ENCODE results near the gene DLG2. TPM values are rescaled to one million over a fixed set of nuclear protein-coding genes. Genes with fewer than 3 reads are reported as not detected.

The DLG2 gene
- total RNA-seq, 1 donor from 2014 or later: 6.3 TPM

DNA sequence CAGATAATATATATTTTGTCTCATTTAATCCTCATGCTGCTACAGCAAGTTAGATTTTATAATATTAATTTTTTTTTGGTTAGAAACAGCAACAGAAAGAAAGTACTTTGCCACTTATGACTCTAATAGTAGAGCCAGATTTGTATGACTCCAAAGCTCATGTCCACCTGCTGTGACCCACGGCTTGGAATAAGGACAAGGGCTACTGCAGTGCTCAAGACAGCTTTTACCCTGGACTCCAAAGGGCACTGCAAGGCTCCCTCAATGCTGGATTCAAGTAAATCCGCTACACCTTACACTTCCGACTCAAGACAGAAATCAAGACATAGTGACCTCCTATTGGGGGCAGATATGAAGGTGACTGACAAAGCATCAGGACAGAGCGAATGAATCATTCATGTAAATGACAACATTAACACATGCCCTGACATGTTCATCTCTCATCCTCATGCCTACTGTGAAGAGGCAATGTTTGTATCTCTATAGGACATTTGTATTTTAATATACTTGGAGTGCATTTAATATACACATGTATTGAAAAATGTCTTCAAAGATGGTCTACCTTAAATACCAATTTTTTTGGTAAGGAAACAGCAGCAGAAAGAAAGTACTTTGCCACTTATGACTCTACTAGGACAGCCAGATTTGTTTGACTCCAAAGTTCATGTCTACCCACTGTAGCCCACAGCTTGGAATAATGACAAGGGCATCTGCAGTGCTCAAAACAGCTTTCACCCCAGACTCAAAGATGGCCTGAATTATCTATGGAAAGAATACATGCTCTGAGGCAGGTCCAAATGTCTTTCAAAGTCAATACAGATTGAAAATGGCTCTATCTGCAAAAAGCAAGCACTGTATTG lies 1965.4 kb downstream of the DLG2 start:
- ATAC-seq: no peak

- no peak for ATAC-seq
These were observed 1967.7 kb downstream of the DLG2 start for GRCh38 chr11:83659466-83659865.

DNA sequence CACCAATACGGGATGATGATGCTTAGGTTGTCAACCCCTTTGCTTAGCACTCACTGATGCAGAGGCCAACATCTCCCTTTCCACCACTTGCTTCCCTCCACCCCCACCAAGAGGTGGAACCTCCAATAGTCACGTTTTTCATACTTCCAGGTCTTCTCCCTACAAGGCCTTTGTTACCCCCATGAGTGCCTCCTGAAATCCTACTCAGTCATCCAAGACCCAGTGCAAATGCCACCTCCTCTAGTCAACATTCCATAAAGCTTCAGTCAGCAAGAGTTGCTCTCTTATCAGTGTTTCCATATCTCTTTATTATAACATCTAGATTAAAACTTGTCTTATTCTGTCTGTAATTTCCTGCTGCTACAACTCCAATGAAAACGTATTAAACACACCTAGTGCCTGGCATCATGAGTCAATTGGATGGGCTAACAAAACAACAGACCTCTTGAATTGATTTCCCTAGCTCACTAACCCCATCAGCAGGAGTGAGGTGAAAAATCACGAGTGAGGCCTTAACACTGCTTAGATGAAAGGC lies 1970.3 kb downstream of the DLG2 start:
- ATAC-seq: no peak

GRCh38 chr11:83655976-83656375 lies 1971.2 kb downstream of the DLG2 start:
- ATAC-seq: no peak

- no peak for ATAC-seq
These were observed 1977.7 kb downstream of the DLG2 start for GRCh38 chr11:83649528-83649855.

DNA sequence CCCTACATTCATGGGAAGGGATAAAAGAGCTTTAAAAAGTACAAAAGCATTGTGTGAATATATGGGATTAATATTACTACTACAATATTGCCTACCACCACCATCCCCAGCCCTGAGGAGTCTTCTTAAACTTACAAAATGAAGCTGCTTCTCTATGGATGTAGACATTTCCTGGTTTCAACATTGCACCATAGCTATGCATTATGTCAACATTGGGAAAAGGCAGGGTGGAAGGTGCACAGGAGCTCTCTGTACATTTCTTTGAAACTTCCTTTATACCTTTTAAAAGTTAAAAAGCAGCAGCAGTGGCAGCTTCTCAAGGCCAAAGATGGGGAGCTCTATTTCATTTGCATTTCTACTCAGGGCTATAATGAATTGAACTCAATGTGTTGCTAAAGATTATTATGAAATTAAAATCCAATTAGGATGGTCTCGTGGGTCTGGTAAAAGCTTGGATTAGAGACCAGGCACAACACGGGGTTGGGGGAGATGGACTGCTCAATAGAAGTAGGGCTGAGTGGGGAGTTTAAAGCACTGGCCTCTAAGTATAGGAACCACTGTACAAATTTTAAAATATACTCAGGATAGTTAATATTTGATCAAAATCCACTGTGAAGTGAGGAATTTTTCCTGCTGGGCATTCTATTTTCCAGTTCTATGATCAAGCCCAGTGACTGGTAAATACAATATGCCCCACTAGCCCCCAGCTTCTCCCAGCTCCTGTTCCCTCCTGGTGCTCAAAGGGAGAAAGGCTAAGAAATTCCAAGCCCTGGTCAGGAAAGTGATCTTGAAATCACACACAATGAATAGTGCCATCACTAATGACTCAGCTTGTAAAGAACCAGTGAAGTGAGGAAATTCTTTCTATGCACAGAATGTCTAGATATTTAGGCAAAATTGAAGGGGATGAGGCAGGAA lies 1978.3 kb downstream of the DLG2 start:
- ATAC-seq: no peak

DNA sequence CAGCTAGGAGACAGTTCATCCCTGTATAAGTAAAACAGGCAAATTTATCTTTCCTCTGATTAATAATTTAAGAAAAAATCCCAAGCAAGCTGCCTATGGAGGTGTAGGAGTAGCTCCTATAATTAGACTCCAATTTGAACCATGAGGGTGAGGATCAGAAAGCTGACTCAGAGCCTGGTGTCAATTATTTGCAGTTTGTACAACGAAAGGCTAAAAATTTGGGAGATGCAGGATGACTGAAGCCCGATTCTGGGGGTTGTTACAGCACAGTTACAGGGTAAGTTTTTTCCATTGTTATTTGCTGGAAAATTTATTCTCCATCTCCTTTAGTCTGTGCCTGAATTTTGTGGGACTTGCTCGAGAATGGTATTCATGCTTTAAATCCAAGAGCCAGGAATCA lies 1981.6 kb downstream of the DLG2 start:
- ATAC-seq: no peak

DNA sequence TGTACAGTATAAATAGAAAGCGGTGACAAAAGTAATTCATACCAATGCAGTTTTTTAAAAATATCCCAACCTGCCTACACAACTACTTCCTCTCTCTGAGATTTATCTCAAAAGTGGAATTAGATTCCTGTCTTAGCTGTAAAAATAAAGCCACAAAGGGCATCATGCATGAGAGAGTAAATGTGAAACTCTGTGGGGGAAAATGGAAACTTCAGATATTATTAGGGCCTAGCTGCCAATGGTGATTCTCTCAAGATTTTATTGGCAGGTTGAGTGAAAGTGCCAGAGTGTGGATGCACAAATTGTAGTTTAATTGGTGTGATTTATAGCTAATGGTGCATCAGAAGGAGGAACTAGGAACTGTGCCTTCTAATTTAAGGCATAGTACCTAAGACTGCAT lies 1984.0 kb downstream of the DLG2 start:
- no peak for ATAC-seq

DNA sequence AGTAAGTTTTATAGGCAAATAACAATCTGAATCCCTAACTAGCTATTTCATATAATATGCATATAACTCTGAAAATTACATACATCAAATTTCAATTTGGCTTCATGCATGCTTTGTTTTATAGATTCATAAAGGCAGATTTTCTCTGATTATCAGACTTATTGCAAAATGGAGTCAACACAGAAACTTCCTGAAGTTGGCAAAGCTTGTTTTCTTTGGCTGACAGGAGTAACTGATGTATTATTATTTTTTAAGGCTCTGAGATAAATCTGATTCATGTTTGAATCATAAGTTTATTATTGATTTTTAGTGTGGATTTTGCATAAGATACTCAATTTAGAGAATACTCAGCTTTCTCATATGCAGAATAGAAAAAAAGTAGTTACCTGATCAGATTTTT lies 1984.6 kb downstream of the DLG2 start:
- ATAC-seq: no peak

DNA sequence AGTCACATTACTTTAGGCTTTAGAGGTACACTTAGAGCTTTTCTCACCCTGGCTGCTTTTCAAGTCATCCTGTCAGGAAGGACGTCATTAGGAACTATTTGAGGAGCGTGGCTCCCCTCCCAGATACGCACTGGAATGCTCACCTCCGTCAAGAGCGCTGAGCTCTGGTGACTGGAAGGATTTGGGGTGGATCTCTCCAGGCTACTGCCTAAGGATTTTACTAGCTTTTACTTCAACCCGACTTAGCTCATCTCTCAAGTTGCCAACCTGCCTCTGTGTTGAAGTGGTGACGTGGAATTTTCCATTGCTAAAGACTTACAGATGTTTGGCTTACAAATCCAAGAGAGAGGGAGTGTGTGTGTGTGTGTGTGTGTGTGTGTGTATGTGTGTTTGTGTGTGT lies 1985.6 kb downstream of the DLG2 start:
- ATAC-seq: no peak

- no peak for ATAC-seq
These were observed 1987.0 kb downstream of the DLG2 start for GRCh38 chr11:83639995-83640758.

DNA sequence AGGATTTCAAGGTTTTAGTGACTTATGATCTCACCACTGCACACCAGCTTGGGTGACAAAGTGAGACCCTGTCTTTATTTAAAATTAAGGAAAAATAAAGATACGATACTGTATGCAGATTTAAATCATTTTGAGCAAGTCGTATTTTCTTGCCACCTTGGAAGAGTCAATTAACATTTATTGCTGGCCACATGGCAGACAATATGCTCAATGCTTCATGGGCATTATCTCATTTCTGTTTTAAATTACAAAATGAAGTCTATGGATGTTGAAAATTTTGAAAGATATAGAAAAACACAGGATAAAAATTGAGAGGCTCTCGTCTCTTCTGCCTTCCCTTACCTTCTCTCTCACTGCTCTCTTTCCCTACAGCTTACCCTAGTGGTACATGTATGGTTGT lies 1992.0 kb downstream of the DLG2 start:
- no peak for ATAC-seq

GRCh38 chr11:83630211-83630610 lies 1996.9 kb downstream of the DLG2 start:
- ATAC-seq: no peak

DNA sequence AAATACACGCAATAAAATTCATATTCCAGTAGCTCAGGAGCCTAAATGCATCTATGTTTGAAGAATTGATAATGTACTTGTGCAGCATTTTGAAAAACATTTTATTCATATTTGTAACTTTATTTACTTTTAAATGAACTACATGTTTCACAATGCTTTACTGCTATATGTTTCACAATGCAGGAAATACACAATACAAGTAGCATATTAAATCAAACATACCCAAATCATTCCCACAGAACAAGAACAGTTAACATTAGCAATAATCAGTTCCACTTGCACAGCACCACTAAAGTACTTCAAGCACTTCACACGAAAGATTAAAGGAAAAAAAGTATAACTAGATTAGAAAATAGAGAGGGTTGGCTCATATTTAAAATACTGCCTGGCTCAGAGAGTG lies 1997.4 kb downstream of the DLG2 start:
- no peak for ATAC-seq

DNA sequence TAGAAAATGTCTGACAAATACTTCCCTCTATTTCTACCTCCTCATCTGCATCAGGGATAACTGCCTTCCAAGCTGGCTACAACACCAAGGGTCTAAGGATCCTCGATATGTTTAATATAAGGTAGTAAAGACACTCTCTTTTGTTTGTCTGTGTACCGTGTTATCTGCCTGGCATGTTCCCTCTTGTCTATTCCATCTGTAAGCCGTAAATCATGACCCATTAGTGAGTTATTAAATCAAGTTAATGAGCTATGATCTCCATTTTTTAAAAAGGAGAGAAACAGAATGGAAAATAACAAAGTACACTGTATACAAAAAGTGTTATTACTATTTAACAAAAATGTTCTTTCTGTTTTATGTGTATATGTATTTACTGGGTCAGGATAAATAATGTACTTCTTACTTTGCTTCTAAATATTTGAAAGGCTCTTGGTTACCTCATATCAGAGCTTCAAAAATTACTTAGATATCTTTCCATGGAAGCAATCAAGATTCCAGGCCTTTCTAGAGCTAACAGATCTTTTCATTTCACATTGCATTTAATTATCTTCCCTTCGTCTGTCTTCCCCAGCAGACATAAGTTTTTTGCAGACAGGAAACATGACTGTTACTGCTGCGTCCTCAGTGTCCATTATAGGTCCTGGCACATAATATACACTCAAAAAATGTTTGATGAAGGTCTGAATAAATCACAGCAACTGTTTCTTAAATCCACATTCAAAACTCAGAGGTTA lies 1998.4 kb downstream of the DLG2 start:
- ATAC-seq: no peak

DNA sequence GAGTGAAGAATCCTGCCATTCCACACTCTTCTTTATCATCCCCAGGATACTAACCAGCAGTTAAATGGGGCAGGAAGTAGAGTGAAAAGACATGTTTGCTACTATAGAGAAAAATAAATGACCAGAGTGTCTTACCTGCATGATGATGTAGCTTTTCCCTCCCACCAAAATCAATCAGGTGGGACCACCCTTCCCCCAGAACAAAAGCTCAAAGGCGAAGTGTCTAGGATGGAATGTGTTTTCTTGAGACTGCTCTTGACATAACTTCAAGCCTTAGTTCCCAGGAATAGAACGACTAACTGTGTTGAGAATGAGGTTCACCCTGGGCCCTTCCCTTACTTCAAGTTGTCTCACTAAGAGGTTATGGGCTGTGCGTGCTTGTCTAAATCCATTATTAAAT lies 2001.8 kb downstream of the DLG2 start:
- ATAC-seq: no peak

DNA sequence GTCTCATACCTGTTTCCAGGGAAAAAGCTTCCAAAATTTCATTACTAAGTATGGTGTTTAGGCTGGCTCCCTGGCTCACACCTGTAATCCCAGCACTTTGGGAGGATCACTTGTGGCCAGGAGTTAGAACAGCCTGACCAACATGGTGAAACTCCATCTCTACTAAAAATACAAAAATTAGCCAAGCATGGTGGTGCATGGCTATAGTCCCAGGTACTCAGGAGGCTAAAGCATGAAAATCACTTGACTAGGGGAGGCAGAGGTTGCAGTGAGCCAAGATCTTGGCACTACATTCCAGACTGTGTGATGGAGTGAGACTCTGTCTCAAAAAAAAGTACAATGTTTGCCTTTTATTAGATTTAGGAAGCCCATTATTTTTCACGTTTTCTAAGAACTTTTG lies 2009.5 kb downstream of the DLG2 start:
- ATAC-seq: no peak

GRCh38 chr11:83613767-83614121 lies 2013.4 kb downstream of the DLG2 start:
- ATAC-seq: no peak

GRCh38 chr11:83612891-83613766 lies 2014.0 kb downstream of the DLG2 start:
- no peak for ATAC-seq

DNA sequence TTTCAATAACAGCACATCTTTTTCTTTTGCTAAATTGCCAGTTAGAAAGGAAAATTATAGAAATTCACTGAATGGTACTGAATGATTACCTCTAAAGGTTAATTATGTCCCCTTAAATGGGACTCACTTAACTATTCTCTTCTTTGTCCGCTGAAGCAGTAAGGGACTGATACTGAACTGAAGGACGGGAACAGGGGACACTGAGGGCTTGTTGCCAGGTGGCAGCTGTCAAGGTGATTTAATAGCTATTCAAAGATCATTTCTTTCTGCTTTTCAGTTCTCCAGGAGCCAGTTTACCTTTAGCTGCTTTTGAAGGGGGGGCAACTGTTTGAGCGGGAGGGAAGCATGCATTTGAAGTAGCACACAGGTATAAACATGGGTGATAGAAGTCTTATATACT lies 2015.5 kb downstream of the DLG2 start:
- no peak for ATAC-seq

DNA sequence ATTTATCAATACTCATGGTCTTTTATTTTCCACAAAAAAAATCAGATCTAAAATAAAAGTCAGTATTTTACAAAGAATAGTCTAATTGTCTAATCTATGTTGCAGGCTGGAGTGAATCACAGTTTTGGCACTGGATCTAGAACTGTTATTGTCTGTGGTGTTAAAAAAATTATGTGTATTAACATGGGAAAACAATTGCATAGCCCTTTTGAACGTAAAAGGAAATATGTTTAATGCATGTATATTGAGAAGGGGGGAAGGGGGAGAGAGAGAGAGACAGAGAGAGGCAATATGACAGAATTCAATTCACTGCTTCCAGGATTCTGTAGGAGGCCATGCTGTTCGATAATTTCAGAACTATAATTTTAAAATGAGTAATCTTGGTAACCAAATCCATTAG lies 2016.1 kb downstream of the DLG2 start:
- ATAC-seq: no peak

Data from esophagus mucosa (tissue), 1 donor.